MCF 10A (cell line): ENCODE results near the gene CELF4. TPM values are rescaled to one million over a fixed set of nuclear protein-coding genes. Genes with fewer than 3 reads are reported as not detected.

ENCODE experiments used
- BruUV-seq: library from RNA; stranded (reverse); fragments of 400-500 nt; replicated peaks from 2 replicates; lab custom pipeline; 2021; lab: Mats Ljungman, UMichigan
- CTCF ChIA-PET: fragments of 300-600 bp; sonication (Branson Sonifier 250); formaldehyde crosslinking; extraction: SDS; loops from one replicate; lab custom pipeline; 2021; ENCODE audit warnings: antibody characterized with exemption, inconsistent platforms; lab: Yijun Ruan, JAX
- POLR2A ChIA-PET: fragments of 300-600, 350-650 bp; sonication (Branson Sonifier 250); formaldehyde crosslinking; extraction: SDS; loops from one replicate; lab custom pipeline; 2020; ENCODE audit warnings: antibody characterized with exemption, inconsistent platforms; lab: Yijun Ruan, JAX
- DNase-seq: peaks from one replicate; pipeline ENCODE4 v3.0.0-alpha.2; 2018; ENCODE audit not compliant: unreplicated experiment
- H3K27ac Mint-ChIP-seq: one replicate; pipeline ENCODE4 v1.8.0; 2022; ENCODE audit warnings: mild to moderate bottlenecking, low read depth, mixed read lengths; ENCODE audit not compliant: unreplicated experiment
- H3K27me3 Mint-ChIP-seq: one replicate; pipeline ENCODE4 v1.8.0; 2022; ENCODE audit warnings: mixed read lengths; ENCODE audit not compliant: insufficient read depth, unreplicated experiment
- H3K36me3 Mint-ChIP-seq: one replicate; pipeline ENCODE4 v1.8.0; 2022; ENCODE audit warnings: mild to moderate bottlenecking, moderate library complexity, mixed read lengths; ENCODE audit not compliant: insufficient read depth, unreplicated experiment
- H3K4me1 Mint-ChIP-seq: one replicate; pipeline ENCODE4 v1.8.0; 2022; ENCODE audit warnings: mixed read lengths; ENCODE audit not compliant: insufficient read depth, unreplicated experiment
- H3K4me3 Mint-ChIP-seq: one replicate; pipeline ENCODE4 v1.8.0; 2022; ENCODE audit warnings: mild to moderate bottlenecking, moderate library complexity, mixed read lengths; ENCODE audit not compliant: unreplicated experiment
- H3K9me3 Mint-ChIP-seq: one replicate; pipeline ENCODE4 v1.8.0; 2022; ENCODE audit warnings: mixed read lengths; ENCODE audit not compliant: unreplicated experiment
- CTCF ChIP-seq: fragments of 200-600 bp; IDR thresholded peaks from one replicate; pipeline ENCODE4 v1.8.0; 2022; ENCODE audit warnings: antibody characterized with exemption, mild to moderate bottlenecking; ENCODE audit not compliant: unreplicated experiment
- intact Hi-C: fragments of 100-400 bp; cut with micrococcal nuclease; formaldehyde crosslinking; loops from 2 replicates; pipeline ENCODE4 v1.14.1; 2022
- total RNA-seq: library from RNA; stranded (reverse); gene quantifications from 2 replicates; pipeline ENCODE4 v1.2.3, GENCODE V29; 2022

CELF4 gene
- total RNA-seq, 1 experiment from 2014 or later: not detected

GRCh38 chr18:37552286-37552685, 13.3 kb downstream of the CELF4 start:
- intact Hi-C loops: no loop called here
- H3K36me3 Mint-ChIP-seq: no peaks in the 10 kb centered on the region
- BruUV-seq: no TSS peak
- peaks cover 11% of the 10 kb centered on the region for H3K27me3 Mint-ChIP-seq
- no peaks in the 10 kb centered on the region for H3K9me3 Mint-ChIP-seq
- DNase-seq: no peak
- ChIA-PET CTCF (no interaction called here), POLR2A (no interaction called here)
- H3K4me3 Mint-ChIP-seq: no peak overlapping the region
- no peak overlapping the region for H3K27ac Mint-ChIP-seq
- no peaks in the 10 kb centered on the region for H3K4me1 Mint-ChIP-seq
- TF ChIP-seq CTCF: no peak

GRCh38 chr18:37551846-37552245, 13.8 kb downstream of the CELF4 start:
- peaks cover 15% of the 10 kb centered on the region for H3K27me3 Mint-ChIP-seq

GRCh38 chr18:37551249-37551648, 14.3 kb downstream of the CELF4 start:
- DNase-seq: no peak
- Mint-ChIP-seq H3K4me1 (no peaks in the 10 kb centered on the region), H3K27ac (no peak overlapping the region), H3K27me3 (peaks cover 21% of the 10 kb centered on the region), H3K36me3 (no peaks in the 10 kb centered on the region), H3K9me3 (no peaks in the 10 kb centered on the region), H3K4me3 (no peak overlapping the region)
- intact Hi-C loops: no loop called here
- CTCF ChIA-PET: interaction anchor here (0.6 kb wide), 1 partner anchor 912 kb away, joined by 3 read pairs; no protein-coding TSS in a partner anchor
- BruUV-seq: no TSS peak
- no peak for TF ChIP-seq CTCF
- POLR2A ChIA-PET: no interaction called here

More at GRCh38 chr18:37551846-37552245, 13.8 kb downstream of the CELF4 start:
- H3K4me1 Mint-ChIP-seq: no peaks in the 10 kb centered on the region
- CTCF ChIA-PET: interaction anchor here (0.6 kb wide), 1 partner anchor 912 kb away, joined by 3 read pairs; no protein-coding TSS in a partner anchor
- no peak overlapping the region for H3K27ac Mint-ChIP-seq
- no peaks in the 10 kb centered on the region for H3K9me3 Mint-ChIP-seq
- TF ChIP-seq CTCF: no peak
- POLR2A ChIA-PET: no interaction called here
- H3K36me3 Mint-ChIP-seq: no peaks in the 10 kb centered on the region
- no peak for DNase-seq
- H3K4me3 Mint-ChIP-seq: no peak overlapping the region
- intact Hi-C loops: no loop called here
- no TSS peak for BruUV-seq

DNA sequence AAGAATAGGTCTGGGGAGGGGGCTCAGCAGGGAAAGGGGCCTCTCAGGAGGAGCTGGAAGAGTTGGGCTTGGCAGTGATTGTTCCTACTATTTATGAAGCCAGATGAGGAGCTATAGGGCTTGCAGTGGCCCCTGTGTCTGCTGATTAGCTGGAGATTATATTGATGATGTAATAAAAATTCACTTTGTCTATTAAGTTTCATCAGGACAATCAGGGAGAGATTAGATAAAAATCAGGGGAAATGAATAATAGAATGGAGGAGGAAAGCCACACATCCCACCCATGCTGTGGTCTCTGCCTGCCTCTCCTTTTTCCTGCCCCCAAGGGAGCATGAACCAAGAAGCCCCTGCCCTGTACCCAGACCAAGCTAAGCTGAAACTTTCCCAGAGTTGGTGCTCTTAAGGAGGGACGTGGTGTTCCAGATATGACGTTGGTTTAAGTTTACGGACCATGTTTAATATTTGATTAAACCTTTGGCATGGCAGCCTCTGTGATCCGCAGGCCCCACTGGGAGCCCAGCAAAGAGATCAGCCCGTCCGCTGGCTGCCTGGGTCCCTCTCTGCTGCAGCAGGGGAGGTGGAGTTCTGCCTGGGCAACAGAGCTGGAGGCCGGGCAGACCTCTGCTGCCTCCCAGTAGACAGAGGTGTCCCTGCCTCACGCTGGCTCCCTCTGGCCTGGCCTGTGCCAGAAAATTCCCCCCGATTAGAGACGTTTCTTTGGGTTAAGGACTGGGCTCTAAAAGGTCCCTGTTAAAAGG, 15.3 kb downstream of the CELF4 start:
- intact Hi-C loops: no loop called here
- BruUV-seq: no TSS peak
- TF ChIP-seq CTCF: no peak
- ChIA-PET POLR2A (no interaction called here), CTCF (interaction anchor here (0.7 kb wide), 1 partner anchor 162 kb away, joined by 3 read pairs; no protein-coding TSS in a partner anchor)
- no peak overlapping the region for H3K27ac Mint-ChIP-seq
- H3K36me3 Mint-ChIP-seq: no peaks in the 10 kb centered on the region
- H3K9me3 Mint-ChIP-seq: no peaks in the 10 kb centered on the region
- H3K27me3 Mint-ChIP-seq: peaks cover 31% of the 10 kb centered on the region
- H3K4me3 Mint-ChIP-seq: no peak overlapping the region
- DNase-seq: no peak
- H3K4me1 Mint-ChIP-seq: no peaks in the 10 kb centered on the region
